Mucosa of gallbladder (tissue), 1 donor: ENCODE measurements around the gene FAM98C. TPM values are rescaled to one million over a fixed set of nuclear protein-coding genes. Genes with fewer than 3 reads are reported as not detected.
A peak's percentile ranks its signal among the peaks of the same experiment; 100 is the strongest.
"Not testable (repeated sequence)": the region's sequence is repeated elsewhere in the genome, so short reads cannot be mapped to it uniquely, and the experiment has no call there.

ENCODE experiments used
- DNase-seq: peaks from one replicate; pipeline ENCODE4 v3.0.0-alpha.2; 2020; ENCODE audit warnings: low spot score
- total RNA-seq: library from RNA; stranded (reverse); gene quantifications from one replicate; pipeline ENCODE4 v1.2.1, GENCODE V29; 2021
- donor health status: DM: no; HTN: no; CAD: no.

Gene FAM98C
- total RNA-seq, 1 donor from 2014 or later, result 35.2 TPM

DNA sequence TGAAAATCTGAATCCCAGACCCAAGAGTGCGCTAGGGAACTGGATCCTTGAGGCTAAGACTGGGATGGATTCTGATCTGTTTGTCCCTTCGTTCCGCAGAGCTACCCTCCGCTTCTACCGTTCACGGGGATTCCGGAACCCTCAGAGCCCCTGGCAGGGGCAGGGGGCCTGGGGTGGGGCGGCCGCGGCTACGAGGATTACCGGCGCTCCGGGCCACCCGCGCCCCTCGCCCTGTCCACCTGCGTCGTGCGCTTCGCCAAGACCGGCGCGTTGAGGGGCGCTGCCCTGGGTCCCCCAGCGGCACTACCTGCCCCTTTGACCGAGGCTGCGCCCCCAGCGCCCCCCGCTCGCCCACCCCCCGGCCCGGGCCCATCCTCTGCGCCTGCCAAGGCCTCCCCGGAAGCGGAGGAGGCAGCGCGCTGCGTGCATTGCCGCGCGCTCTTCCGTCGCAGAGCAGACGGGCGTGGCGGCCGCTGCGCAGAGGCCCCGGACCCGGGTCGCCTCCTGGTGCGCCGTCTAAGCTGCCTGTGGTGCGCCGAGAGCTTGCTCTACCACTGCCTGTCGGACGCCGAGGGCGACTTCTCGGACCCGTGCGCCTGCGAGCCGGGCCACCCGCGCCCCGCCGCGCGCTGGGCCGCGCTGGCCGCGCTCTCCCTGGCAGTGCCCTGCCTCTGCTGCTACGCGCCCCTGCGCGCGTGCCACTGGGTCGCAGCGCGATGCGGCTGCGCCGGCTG, 7.3 kb upstream of the FAM98C start:
- no peak for DNase-seq

DNA sequence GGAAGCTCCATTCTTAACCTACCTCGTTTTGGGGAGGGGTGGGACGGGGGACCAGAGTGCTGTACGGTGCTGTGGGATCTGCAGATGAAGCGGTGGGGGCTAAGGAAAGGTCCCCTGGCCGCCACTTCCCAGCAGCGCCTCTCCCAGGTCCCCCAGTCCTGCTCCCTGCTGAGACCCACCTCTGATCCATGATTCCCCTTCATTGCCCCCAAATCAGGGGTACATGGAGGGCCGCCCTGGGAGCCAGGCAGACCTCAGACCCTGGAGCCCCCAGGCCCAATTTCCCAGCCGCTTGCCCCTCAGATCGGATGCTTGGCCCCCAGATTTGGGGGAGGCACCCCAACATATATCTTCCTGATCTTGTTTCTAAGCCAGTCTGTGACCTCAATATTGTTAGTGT, 3.8 kb upstream of the FAM98C start:
- DNase-seq, result no peak

DNA sequence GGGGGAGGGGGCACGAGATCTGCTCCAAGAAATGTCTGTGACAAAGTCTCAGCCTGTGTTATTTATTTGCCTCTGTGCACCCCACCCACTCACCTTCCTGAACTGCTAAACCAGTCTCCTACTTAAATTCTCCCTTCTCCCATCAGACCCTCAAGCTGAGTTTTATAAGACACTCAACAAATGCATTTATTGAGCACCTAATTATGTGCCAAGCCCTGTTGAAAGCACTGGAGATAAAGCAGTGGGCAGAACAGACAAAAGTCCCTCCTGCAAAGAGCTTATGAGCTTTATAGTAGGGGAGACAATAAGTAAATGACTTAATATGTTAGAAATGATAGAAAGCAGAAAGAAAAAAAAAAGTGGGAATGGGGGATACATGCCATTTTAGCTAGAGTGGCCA, 3.4 kb upstream of the FAM98C start:
- DNase-seq, result no peak

GRCh38 chr19:38400361-38400760, 2.5 kb upstream of the FAM98C start:
- no peak for DNase-seq

DNA sequence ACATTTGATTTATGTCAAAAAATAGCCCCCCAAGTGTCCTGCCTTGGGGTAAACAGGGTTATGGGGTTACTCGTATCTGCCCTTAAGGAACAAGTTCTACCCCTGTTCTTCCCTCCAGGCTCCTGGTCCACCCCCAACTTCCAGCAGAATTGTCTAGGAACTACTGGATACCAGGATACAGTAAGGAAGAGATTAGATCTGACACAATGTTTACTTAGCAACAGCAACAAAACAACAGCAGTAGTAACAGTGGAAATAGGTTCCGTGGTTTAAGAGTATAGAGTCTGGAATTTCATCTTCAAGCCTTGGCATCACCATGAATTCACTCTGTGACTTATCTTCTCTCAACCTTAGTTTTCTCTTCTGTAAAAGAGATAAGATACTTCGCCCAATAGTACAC, 1.7 kb upstream of the FAM98C start:
- DNase-seq, result no peak

GRCh38 chr19:38402623-38402966, 298 bp upstream of the FAM98C start:
- DNase-seq, result no peak

DNA sequence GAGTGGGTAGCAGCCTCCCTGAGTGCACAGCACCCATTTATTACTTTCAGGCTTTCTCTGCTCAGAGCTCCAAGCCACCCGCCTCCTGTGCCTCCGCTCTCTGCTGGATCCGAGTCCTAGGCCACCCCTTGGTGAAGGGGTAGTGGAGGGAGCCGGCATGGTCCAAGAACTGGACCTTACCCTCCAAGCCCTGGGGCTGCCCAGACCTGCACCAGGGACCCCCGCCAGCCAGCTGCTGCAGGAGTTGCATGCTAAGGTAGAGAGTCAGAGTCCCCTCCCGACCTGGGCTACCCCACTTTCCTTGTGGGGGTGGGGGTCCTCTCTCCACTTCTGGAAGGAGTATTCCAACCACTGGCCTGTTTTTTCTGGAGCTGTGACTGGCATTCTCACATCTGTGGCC, 2.0 kb downstream of the FAM98C start:
- no peak for DNase-seq

DNA sequence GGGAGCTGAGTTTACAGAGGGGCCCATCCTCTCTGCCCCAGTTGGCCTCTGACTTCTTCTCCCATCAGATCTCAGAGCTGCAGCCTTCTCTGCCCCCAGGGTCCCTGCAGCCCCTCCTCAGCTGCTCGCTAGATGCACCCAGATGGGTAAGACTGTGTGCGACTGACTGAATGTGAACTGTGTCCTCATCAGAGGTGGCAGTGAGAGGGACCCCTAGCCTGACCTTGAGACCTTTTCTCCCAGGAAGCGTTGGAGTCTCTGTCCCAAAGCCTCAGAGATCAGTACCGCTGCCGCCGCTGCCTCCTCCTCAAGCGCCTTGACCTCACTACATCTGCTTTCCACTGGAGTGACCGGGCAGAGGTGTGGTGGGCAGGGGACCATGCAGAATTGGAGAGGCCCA, 2.4 kb downstream of the FAM98C start:
- DNase-seq, result no peak

DNA sequence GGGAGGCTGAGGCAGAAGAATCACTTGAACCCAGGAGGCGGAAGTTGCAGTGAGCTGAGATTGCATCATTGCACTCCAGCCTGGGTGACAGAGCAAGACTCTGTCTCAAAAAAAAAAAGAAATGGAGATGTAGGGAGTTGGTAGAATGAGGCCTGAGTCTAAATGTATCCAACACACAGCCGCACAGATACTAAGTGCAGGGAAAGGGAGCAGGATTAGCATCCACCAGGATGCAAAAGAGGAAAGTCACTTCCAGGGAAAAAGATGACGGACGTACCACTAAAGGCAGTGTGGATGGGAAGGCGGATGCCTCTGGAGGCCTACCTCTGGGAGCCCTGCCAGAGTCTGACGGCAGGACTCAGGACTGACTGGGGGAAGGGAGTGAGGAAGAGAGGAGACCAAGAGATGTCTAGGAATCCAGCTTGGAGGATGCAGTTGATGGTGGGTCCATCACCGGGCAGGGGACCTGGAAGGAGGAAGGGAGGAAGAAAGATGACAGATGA, 6.8 kb downstream of the FAM98C start:
- DNase-seq, result no peak

- not testable (repeated sequence) for DNase-seq
Observed at GRCh38 chr19:38410407-38410806, 7.5 kb downstream of the FAM98C start.

- DNase-seq, result no peak
Observed at GRCh38 chr19:38411041-38411712, 8.3 kb downstream of the FAM98C start.

DNA sequence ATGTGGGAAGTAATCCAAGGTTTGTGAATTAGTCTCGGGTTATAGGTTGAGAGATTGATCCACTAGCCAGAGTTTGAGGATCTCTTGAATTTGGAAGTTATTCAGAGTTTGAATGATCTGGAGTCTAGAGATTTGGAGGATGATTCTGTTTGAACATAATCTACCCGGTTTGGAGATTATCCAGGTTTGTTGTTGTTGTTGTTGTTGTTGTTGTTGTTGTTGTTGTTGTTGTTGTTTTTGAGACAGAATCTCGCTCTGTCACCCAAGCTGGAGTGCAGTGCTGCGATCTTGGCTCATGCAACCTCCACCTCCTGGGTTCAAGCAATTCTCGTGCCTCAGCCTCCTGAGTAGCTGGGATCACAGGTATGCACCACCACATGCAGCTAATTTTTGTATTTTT, 9.0 kb downstream of the FAM98C start:
- not testable (repeated sequence) for DNase-seq

- no peak for DNase-seq
Observed at GRCh38 chr19:38412491-38412890, 9.6 kb downstream of the FAM98C start.

- DNase-seq, result no peak
Observed at GRCh38 chr19:38412961-38413360, 10.1 kb downstream of the FAM98C start.

GRCh38 chr19:38413416-38413815, 10.5 kb downstream of the FAM98C start:
- no peak for DNase-seq

DNA sequence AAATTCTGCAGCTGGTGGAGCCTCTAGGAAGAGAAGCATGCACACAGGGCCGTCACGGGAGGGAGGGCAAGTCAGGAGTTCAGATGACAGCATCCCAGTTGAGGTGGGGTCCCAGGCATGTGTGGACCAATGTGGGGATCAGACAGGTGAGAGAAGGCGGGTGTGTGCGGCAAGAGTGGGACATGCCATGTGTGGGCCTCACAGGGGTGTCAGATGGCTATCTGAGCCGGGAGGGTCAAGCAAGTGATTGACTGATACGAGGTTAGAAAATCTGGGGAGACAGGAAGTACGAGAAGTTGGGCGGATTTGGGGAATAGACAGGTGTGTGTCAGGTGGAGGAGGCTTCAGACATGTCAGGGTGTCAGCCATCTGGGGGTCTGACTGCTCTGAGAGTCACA, 14.3 kb downstream of the FAM98C start:
- DNase-seq, result no peak

DNA sequence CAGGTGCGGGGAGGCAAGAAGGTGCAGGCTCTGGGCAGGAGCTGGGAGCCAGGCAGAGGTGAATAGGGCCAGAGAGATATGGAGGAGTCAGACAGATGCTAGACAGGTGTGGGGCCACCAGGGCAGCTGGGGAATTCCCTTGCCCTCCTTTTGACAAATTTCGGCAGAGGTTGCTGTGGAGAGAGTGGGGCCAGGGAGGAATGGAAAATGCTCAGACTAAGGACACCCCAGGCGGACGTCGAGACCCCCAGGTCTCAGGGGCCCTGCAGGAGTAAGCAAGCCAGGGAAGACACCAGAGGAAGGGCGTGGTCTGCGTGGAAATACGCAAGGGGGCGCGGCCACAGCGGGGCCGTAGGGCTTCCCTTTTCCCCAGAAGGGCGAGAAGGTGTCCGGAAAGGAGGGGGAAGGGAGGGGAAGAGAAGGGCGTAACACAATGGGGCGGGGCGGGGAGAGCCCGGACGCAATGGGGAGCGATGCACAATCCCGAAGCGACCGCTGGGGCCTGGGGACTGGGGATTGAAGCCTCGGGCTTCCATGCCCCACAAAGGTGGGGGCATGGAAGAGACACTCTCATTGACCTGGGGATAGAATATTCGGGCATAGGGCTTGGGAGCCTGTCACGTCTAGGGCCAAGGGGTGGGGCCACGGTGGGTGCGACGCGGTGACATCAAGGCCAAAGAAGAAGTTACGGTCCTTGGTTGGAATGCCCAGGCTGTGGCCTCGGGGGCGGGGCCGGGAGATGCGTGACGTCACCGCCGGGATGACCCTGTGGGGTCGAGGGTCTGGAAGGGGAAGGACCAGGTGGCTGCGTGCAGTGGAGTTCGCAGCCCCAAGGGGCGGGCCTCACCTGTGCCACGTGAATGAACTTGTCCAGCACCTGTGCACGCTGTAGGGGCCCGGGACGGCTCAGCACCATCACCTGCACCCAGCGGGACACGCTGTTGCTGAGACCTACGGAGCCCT, 14.9 kb downstream of the FAM98C start:
- DNase-seq, result peak; percentile 34

GRCh38 chr19:38420935-38421334, 18.0 kb downstream of the FAM98C start:
- no peak for DNase-seq

GRCh38 chr19:38421856-38422255, 19.0 kb downstream of the FAM98C start:
- no peak for DNase-seq

- no peak for DNase-seq
Observed at GRCh38 chr19:38422438-38422837, 19.5 kb downstream of the FAM98C start.

- DNase-seq, result no peak
Observed at GRCh38 chr19:38424272-38424671, 21.4 kb downstream of the FAM98C start.

DNA sequence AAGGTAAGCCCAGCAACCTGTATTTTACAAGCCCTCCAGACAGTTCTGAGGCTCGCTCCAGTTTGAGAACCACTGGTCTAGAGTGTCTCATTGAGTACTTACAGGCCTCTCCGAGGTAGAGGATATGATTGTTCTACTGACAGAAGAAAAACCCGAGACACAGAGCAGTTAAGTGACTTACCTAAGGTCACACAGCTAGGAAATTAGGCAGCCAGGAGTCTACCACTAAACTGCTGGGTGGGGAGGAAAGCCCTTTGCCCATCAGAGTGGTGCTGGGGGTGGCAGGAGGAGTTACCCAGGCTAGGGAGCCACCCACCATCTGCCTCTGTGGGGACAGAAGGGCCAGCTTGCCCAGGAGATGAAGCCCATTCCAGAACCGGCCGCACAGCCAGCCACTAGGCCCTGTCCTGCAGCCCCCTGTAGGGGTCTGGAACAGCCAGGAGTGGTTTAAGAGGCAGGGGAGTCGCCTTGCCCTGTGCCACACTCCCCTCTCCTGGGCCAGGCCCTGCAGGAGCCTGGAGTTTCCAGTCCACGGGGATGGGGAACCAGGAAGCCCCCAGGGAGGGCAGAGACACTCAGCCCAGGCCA, 22.4 kb downstream of the FAM98C start:
- no peak for DNase-seq
